Measurements from ENCODE around the gene PRDM7. TPM values are rescaled to one million over a fixed set of nuclear protein-coding genes. Genes with fewer than 3 reads are reported as not detected.

Gene PRDM7
- total and polyA plus RNA-seq, 2 donors from 2014 or later, result not detected

DNA sequence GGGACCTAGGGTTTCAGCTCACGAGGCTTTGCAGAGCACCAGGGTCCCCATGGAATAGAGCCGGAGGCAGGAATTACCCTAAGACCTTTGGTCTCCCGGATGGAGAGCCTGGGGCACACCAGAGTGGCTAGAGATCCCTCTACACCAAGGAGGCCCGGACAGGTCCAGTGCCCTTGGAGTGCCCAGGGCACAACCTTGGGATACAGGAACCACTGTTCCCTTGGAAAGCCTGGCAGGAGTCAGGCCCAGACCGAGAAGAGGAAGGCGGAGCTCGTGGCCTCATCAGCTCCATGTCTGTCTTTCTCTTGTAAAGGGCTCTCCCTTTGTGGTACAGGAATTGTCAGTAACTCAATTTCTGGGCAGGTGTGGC is 54.1 kb downstream of the PRDM7 start:
- H3K9me3 ChIP-seq (ENCODE audit: control insufficient read depth in 2 of 3, insufficient read depth in 1 of 3, low read length in 3 of 3), result no peaks in the 10 kb centered on the region
- peak overlapping the region in 1 of 2 donors; percentile 63 for H3K27ac ChIP-seq (ENCODE audit: low read depth in 2 of 2, low read length in 2 of 2)
- intact Hi-C loops (cut with DNase I), result no loop called here
- TF ChIP-seq, protein P1, sequence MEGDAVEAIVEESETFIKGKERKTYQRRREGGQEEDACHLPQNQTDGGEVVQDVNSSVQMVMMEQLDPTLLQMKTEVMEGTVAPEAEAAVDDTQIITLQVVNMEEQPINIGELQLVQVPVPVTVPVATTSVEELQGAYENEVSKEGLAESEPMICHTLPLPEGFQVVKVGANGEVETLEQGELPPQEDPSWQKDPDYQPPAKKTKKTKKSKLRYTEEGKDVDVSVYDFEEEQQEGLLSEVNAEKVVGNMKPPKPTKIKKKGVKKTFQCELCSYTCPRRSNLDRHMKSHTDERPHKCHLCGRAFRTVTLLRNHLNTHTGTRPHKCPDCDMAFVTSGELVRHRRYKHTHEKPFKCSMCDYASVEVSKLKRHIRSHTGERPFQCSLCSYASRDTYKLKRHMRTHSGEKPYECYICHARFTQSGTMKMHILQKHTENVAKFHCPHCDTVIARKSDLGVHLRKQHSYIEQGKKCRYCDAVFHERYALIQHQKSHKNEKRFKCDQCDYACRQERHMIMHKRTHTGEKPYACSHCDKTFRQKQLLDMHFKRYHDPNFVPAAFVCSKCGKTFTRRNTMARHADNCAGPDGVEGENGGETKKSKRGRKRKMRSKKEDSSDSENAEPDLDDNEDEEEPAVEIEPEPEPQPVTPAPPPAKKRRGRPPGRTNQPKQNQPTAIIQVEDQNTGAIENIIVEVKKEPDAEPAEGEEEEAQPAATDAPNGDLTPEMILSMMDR (IDR thresholded peaks at IDR 0.05; ENCODE audit: borderline replicate concordance, extremely low read depth, insufficient read depth), result no peak
- H3K27me3 ChIP-seq (ENCODE audit: control insufficient read depth, insufficient read depth, low read length), result no peaks in the 10 kb centered on the region
- FAIRE-seq (no peak), DNase-seq (peak in 1 of 5 donors; percentile 21)
- H3K4me1 ChIP-seq (ENCODE audit: control insufficient read depth in 2 of 3, insufficient read depth in 2 of 3, low read depth in 1 of 3, low read length in 3 of 3), result peaks cover 0 to 26% (median 2%) of the 10 kb centered on the region in 3 donors
- peak overlapping the region; percentile 16 to 71 (median 51) for H3K9ac ChIP-seq (ENCODE audit: low read length in 3 of 3)
- H3K4me3 ChIP-seq (ENCODE audit: low read length in 3 of 3), result peak overlapping the region; percentile 57 to 91 (median 71)
- H3K36me3 ChIP-seq (ENCODE audit: control insufficient read depth in 2 of 3, insufficient read depth in 3 of 3, low read length in 3 of 3), result no peaks in the 10 kb centered on the region

DNA sequence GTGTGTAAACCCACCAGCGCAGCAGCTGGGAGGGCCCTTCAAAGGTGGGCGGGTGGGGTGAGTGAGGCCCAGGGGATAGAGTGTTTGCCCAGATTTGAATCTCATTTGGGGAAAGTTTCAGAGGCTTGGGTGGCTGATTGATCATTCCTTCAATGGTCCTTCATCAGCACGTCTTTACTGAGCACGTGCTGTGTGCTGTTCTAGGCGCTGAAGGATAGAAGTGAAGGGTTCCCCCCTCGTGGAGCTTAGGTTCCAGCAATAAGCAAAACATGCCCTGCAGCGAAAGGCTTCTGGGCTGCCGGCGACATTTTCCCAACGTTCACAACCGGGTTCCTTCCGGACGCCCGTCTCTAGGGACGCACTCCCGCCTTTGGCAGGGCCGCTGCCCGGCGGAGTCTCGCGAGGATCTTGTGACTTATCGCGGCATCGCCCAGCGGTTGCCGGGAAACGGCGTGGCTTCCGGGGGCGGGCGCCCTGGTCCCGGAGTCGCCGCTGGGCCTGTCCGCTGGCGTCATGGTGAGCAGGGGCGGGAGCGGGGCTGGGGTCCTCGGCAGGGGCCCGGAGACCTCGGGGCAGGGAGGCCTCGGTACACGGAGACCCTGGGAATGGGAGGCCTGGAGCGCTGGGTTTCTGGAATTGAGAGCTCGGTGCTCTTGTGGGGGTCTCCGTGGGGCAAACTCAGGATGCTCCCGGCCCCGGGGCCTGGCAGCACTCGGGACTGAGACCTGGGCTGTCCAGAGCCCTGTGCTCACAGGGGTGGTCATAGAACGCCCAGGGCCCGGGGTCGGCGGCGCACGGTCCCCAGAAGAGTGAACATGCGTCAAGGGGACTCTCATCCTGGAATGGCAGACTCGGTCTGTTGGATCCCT is 54.7 kb downstream of the PRDM7 start:
- FAIRE-seq (no peak), DNase-seq (peak; percentile 94 to 97 (median 96))
- Histone ChIP-seq H3K4me1 (ENCODE audit: control insufficient read depth in 2 of 3, insufficient read depth in 2 of 3, low read depth in 1 of 3, low read length in 3 of 3) (peaks cover 0 to 26% (median 2%) of the 10 kb centered on the region in 3 donors), H3K36me3 (ENCODE audit: control insufficient read depth in 2 of 3, insufficient read depth in 3 of 3, low read length in 3 of 3) (no peaks in the 10 kb centered on the region), H3K9me3 (ENCODE audit: control insufficient read depth in 2 of 3, insufficient read depth in 1 of 3, low read length in 3 of 3) (no peaks in the 10 kb centered on the region), H3K27me3 (ENCODE audit: control insufficient read depth, insufficient read depth, low read length) (no peaks in the 10 kb centered on the region), H3K4me3 (ENCODE audit: low read length in 3 of 3) (peak overlapping the region; percentile 71 to 91 (median 71)), H3K9ac (ENCODE audit: low read length in 3 of 3) (peak overlapping the region; percentile 51 to 71 (median 52)), H3K27ac (ENCODE audit: low read depth in 2 of 2, low read length in 2 of 2) (peak overlapping the region in 1 of 2 donors; percentile 63)
- intact Hi-C loops (cut with DNase I), result no loop called here
- TF ChIP-seq, protein P1 (IDR thresholded peaks at IDR 0.05; ENCODE audit: borderline replicate concordance, extremely low read depth, insufficient read depth), result no peak

DNA sequence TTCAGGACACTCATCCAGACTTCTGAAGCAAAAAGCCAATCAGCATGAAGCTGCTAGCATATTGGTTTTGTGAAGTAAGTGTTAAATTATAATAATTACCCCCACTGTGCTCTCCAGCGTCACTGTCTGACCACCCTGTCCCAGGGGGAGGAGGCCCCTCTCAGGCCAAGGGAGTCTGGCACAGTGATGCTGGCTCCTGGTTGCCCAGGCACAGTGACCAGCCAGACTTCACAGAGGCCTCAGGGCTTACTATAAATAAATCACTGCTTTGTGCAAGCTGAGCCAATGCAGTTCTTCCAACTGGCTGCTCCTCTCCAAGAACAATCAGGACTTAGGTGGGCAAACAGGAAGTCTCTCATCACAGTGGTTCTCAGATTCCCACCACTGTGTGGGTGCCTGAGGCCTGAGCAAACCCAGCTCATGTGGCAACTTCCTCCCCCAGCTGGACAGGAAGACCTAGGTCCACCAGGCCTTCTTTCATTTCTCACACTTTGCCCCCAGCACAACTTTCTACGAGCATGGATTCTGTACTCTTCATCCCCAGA is 56.2 kb downstream of the PRDM7 start:
- DNase-seq (peak in 4 of 5 donors; percentile 27 to 64 (median 39)), FAIRE-seq (no peak)
- H3K27ac ChIP-seq (ENCODE audit: low read depth in 2 of 2, low read length in 2 of 2), result no peak overlapping the region
- no peak overlapping the region for H3K4me3 ChIP-seq (ENCODE audit: low read length in 3 of 3)
- H3K27me3 ChIP-seq (ENCODE audit: control insufficient read depth, insufficient read depth, low read length), result no peaks in the 10 kb centered on the region
- intact Hi-C loops (cut with DNase I), result no loop called here
- no peaks in the 10 kb centered on the region for H3K36me3 ChIP-seq (ENCODE audit: control insufficient read depth in 2 of 3, insufficient read depth in 3 of 3, low read length in 3 of 3)
- peaks cover 0 to 26% (median 2%) of the 10 kb centered on the region in 3 donors for H3K4me1 ChIP-seq (ENCODE audit: control insufficient read depth in 2 of 3, insufficient read depth in 2 of 3, low read depth in 1 of 3, low read length in 3 of 3)
- peak overlapping the region in 1 of 3 donors; percentile 15 for H3K9ac ChIP-seq (ENCODE audit: low read length in 3 of 3)
- H3K9me3 ChIP-seq (ENCODE audit: control insufficient read depth in 2 of 3, insufficient read depth in 1 of 3, low read length in 3 of 3), result no peaks in the 10 kb centered on the region
- TF ChIP-seq, protein P1 (IDR thresholded peaks at IDR 0.05; ENCODE audit: borderline replicate concordance, extremely low read depth, insufficient read depth), result no peak
